Urinary bladder (tissue), 4 donors: ENCODE measurements around the gene VPS11. TPM values are rescaled to one million over a fixed set of nuclear protein-coding genes. Genes with fewer than 3 reads are reported as not detected.
"Not testable (repeated sequence)": the region's sequence is repeated elsewhere in the genome, so short reads cannot be mapped to it uniquely, and the experiment has no call there.

ENCODE experiments used
- DNase-seq: peaks from one replicate; pipeline ENCODE4 v3.0.0-alpha.2; 2015; ENCODE audit errors: extremely low spot score
- H3K27ac ChIP-seq: one replicate; pipeline ENCODE4 v1.5.1; 2013; ENCODE audit warnings: low read depth, mild to moderate bottlenecking, moderate library complexity
- H3K36me3 ChIP-seq: one replicate; pipeline ENCODE4 v1.6.1; 2013; ENCODE audit warnings: mild to moderate bottlenecking, moderate library complexity; ENCODE audit not compliant: insufficient read depth
- H3K4me1 ChIP-seq: one replicate; pipeline ENCODE4 v1.6.1; 2013; ENCODE audit warnings: mild to moderate bottlenecking, moderate library complexity; ENCODE audit not compliant: insufficient read depth
- H3K4me3 ChIP-seq: one replicate; pipeline ENCODE4 v1.5.1; 2013; ENCODE audit warnings: low read depth, low read length
- WGBS: extraction: QIAGEN DNeasy Blood & Tissue Kit; methylation state at CpG from one replicate; pipeline ENCODE4 v1.1.7; 2013; 5-methylcytosine and 5-hydroxymethylcytosine counted together
- polyA plus RNA-seq: library from polyadenylated mRNA; stranded (reverse); fragments of 200-250 nt; gene quantifications from one replicate; pipeline ENCODE4 v1.2.3, GENCODE V29; 2013
- total RNA-seq: library from RNA; depleted of rRNA; stranded (reverse); fragments of >200 nt; gene quantifications from one replicate; pipeline ENCODE4 v1.2.3, GENCODE V29; 2014
- donor health status: healthy with polysubstance abuse.
- donor health status: healthy.

Gene VPS11
- total and polyA plus RNA-seq, 2 donors = 20.2 to 41.9 TPM

DNA sequence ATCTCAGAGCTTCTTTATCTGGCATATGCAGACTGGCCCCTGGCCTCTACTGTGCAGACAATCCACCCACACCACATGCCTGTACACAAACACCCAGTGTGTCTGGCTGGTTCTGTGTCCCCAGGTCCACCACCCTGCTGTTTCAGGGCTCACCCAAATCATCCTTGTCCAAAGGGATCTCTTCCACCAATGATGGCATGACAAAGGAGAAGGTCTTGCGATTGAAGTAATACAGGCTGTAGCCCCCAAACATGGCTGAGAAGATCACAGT is 38.6 kb upstream of the VPS11 start:
- H3K4me3 ChIP-seq = no peak overlapping the region
- H3K27ac ChIP-seq = no peak overlapping the region
- WGBS = 93% methylated on average over 1 of the region's 1 CpG
- no peak for DNase-seq
- H3K36me3 ChIP-seq = no peaks in the 10 kb centered on the region
- H3K4me1 ChIP-seq = no peaks in the 10 kb centered on the region

DNA sequence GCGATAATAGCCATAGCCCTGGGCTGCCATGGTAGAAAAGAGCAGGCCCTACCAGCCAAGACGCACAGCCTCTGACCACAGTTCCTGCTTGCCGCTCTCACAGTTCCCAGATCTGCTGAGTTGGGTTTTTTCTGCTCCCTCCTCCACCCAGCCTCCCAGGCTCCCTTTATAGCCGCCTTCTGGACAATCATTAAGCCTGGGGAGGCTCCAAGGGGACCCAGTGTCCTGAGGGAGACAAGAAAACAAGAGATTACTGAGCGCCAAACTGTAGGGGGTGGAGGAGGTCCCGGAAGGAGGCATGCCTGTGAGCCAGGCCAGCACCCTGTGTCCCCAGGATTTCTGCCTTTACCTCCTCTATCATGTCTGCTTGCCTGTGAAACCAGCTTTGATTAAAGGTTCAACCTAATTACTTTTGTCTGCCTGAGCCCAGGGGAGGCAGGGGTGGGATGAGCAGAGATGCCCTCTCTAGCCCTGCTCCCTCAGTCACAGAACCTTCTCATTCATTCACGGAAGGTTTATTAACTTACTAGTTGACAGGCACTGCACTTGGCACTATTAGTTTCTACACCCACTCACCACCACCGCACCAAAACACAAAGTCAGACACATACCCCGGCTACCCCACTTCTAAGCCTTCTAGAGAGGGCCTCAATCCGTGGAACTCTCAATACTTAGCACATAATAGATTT is 38.1 kb upstream of the VPS11 start:
- no peak for DNase-seq
- Histone ChIP-seq H3K27ac (no peak overlapping the region), H3K36me3 (no peaks in the 10 kb centered on the region), H3K4me1 (no peaks in the 10 kb centered on the region), H3K4me3 (peak overlapping the region; percentile 62)
- WGBS = 71% methylated on average over 10 of the region's 10 CpGs

DNA sequence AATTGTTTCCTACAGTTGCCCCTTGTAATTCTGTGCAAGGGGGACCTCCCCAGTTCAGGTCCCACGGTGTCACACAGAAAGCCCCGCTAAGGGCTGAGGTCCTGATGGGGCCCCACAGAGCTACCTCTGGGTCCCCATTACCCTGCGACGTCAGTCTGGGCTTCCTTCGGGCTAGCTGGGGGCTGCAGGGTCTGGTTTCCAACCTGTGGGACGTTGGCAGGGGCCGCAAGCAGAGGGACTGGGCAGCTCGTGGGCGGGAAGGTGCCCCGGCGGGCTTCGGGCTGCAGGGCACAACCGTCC is 37.6 kb upstream of the VPS11 start:
- 7% methylated on average over 13 of the region's 13 CpGs for WGBS
- no peak for DNase-seq
- Histone ChIP-seq H3K4me1 (no peaks in the 10 kb centered on the region), H3K4me3 (peak overlapping the region; percentile 62), H3K27ac (no peak overlapping the region), H3K36me3 (no peaks in the 10 kb centered on the region)

DNA sequence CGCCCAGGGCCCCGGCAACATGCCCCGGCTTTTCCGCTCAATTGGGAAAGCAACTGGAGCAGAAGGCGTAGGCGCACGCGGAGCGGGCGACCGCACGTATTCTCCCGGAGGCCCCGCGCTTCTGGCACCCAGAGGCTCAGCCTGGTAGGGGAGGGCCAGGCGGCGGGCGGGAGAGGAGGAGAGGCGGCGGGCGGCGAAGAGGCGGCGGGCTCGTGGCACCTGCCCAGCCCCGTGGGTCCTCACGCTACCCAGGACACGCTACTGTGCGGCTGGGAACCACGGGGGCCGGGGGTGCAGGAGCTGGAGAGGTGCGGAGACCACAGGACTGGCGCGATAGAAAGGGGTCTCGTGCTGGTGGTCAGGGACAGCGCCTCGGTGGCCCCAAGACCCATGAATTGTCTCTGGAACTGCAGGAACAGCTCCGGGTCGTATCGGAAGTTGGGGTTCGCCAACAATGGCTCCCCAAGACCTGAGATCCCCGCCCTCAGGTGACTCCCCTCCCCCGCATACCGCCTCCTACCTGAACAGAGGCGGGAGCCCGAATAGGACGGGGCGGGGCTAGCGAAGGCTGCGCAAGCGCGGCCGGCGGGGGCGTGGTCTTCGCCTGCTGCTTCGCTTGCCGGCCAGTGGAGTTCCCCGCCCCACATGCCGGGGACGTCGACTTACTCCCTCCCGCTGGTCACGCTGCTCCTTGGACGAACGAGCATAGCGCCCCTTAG is 37.1 kb upstream of the VPS11 start, which contains the start of gene SLC37A4:
TSS of gene SLC37A4 (minus strand) at position 549 of the 719 bp plus-strand sequence.
- peak; percentile 90 for DNase-seq
- H3K4me3 ChIP-seq = peak within 1 kb of the TSS; percentile 62
- H3K36me3 ChIP-seq = no peaks in the 10 kb centered on the region
- H3K27ac ChIP-seq = peak within 1 kb of the TSS; percentile 12
- WGBS = under 1% methylated on average over 67 of the region's 67 CpGs
- no peaks in the 10 kb centered on the region for H3K4me1 ChIP-seq

DNA sequence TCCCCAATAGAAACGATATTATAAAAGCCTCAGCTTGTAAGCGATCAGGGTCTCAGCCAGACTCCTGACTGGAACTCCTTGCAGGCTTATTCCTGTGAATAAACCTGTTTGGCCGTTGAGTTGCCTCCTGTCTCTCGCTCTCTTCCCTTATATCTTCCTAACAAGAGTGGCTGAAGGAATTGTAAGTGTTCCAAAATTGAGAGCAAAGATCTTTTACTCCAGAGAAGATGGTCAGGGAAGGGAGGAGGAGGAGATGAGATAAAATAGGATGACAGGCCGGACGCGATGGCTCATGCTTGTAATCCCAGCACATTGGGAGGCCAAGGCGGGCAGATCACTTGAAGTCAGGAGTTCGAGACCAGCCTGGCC is 35.7 kb upstream of the VPS11 start:
- 80% methylated on average over 9 of the region's 9 CpGs for WGBS
- no peaks in the 10 kb centered on the region for H3K36me3 ChIP-seq
- no peaks in the 10 kb centered on the region for H3K4me1 ChIP-seq
- DNase-seq = no peak
- H3K4me3 ChIP-seq = no peak overlapping the region
- H3K27ac ChIP-seq = no peak overlapping the region

DNA sequence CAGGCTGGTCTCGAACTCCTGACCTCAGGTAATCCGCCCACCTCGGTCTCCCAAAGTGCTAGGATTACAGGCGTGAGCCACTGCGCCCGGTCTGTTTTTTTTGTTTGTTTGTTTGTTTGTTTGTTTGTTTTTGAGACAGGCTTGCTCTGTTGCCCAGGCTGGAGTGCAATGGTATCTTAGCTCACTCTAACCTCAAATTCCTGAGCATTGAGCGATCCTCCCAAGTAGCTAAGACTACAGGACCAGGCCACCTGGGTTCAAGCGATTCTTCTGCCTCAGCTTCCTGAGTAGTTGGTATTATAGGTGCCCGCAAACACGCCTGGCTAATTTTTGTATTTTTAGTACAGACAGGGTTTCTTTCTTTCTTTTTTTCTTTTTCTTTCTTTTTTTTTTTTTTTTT is 34.2 kb upstream of the VPS11 start:
- not testable (repeated sequence) for DNase-seq, H3K4me1 ChIP-seq
- 80% methylated on average over 10 of the region's 10 CpGs for WGBS

DNA sequence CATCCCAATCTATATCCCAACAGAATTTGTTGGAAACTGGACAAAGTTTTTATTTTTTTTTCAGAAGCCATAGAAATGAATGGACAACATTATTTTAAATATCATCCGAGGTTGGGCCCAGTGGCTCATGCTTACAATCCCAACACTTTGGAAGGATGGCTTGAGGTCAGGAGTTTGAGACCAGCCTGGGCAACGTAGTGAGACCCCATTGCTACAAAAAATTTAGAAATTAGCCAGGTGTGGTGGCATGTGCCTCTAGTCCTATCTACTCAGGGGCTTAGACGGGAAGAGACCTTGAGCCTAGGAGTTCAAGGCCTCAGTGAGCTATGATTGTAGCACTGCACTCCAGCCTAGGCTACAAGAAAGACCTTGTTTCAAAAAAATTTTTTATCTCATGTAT is 32.8 kb upstream of the VPS11 start:
- no peak overlapping the region for H3K4me3 ChIP-seq
- no peaks in the 10 kb centered on the region for H3K4me1 ChIP-seq
- 84% methylated on average over 3 of the region's 3 CpGs for WGBS
- no peak overlapping the region for H3K27ac ChIP-seq
- DNase-seq = no peak
- no peaks in the 10 kb centered on the region for H3K36me3 ChIP-seq

More for the DNA sequence above, 34.2 kb upstream of the VPS11 start:
- not testable (repeated sequence) for H3K36me3 ChIP-seq, H3K4me3 ChIP-seq, H3K27ac ChIP-seq

DNA sequence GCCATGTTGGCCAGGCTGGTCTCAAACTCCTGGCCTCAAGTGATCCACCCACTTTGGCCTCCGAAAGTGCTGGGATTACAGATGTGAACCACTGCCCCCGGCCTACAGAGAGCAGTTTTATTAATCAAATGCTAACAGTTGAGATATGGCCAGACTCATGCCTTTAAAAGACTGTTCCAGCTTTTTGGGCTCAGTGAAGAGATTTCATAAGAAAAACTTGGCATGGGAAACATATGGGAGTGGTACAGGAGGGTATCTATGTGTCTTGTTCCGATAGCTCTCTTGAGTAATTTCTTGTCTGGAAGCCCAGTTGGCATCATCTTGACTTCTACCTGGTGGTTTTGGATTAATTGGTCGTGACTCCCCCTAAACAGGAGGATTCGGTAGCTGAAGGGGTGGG is 28.7 kb upstream of the VPS11 start:
- 77% methylated on average over 5 of the region's 5 CpGs for WGBS
- no peaks in the 10 kb centered on the region for H3K36me3 ChIP-seq
- DNase-seq = no peak

DNA sequence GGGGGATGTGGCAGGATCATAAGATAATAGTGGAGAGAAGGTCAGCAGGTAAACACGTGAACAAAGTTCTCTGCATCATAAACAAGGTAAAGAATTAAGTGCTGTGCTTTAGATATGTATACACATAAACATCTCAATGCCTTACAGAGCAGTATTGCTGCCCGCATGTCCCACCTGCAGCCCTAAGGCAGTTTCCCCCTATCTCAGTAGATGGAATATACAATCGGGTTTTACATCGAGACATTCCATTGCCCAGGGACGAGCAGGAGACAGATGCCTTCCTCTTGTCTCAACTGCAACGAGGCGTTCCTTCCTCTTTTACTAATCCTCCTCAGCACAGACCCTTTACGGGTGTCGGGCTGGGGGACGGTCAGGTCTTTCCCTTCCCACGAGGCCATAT is 28.1 kb upstream of the VPS11 start:
- 20% methylated on average over 11 of the region's 11 CpGs for WGBS
- H3K4me3 ChIP-seq, H3K27ac ChIP-seq, H3K36me3 ChIP-seq, DNase-seq, H3K4me1 ChIP-seq: not testable (repeated sequence)

More for the DNA sequence above, 28.7 kb upstream of the VPS11 start:
- H3K27ac ChIP-seq = no peak overlapping the region
- no peaks in the 10 kb centered on the region for H3K4me1 ChIP-seq
- no peak overlapping the region for H3K4me3 ChIP-seq

DNA sequence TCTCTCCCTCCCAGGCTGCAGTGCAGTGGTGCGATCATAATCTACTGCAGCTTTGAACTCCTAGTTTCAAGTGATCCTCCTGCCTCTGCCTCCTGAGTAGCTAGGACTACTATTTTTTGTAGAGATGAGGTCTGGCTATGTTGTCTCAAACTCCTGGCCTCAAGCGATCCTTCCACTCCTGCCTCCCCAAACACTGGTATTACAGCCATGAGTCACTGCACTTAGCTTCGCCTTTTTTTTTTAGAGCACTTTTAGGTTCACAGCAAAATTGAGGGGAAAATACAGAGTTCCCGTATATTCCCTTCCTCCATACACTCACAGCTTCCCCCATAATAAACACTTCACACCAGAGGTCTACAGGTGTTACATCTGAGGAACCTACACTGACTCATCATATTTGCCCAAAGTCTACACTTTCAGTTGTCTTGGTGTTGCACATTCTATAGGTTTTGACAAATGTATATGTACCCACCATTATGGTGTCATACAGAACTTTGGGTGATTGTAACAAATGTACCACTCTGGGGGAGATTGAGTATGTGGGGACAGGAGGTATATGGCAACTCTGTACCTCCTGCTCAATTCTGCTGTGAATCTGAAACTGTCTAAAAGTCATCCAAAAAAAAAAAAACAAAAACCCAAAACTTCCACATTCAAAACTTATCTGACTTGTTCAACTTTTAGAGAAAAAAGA is 25.6 kb upstream of the VPS11 start:
- 86% methylated on average over 4 of the region's 4 CpGs for WGBS
- Histone ChIP-seq H3K27ac (no peak overlapping the region), H3K36me3 (peaks cover 2% of the 10 kb centered on the region), H3K4me3 (no peak overlapping the region), H3K4me1 (no peaks in the 10 kb centered on the region)
- no peak for DNase-seq

DNA sequence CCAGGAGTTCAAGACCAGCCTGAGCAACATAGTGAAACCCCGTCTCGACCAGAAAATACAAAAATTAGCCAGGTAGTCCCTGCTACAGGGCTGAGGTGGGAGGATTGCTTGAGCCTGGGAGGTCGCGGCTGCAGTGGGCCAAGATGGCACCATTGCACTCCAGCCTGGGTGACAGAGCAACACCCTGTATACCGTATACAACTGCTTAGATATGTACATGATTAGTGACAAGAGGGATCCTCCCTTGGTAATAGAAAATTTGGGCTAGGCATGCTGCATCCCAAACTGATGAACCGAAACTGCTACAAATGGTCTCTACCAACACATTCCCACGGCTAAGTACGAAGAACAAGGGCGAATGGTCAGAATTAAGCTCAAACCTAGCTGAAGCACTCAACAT is 24.7 kb upstream of the VPS11 start:
- H3K27ac ChIP-seq = no peak overlapping the region
- no peaks in the 10 kb centered on the region for H3K4me1 ChIP-seq
- 92% methylated on average over 9 of the region's 9 CpGs for WGBS
- H3K36me3 ChIP-seq = peaks cover 2% of the 10 kb centered on the region
- H3K4me3 ChIP-seq = no peak overlapping the region
- DNase-seq = no peak

DNA sequence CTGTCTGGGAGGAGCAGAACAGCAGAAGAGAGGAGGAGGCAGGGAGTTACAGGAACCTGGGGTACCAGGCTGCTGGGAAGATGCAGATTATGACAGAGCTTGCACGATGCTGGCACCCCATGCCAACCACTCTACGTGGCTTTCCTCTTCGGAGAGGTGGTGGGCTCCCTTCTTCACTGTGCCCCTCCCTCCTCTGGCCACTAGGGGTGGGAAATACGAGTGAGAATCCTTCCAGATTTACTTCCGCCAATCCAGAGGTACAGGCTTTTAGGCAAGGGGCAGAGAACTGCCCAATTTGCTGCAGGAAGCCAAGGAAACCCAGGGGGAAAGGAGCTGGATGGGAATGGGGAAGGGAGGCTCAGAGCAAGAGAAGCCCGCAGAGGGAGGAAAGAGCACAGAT is 22.9 kb upstream of the VPS11 start:
- Histone ChIP-seq H3K36me3 (peaks cover 7% of the 10 kb centered on the region), H3K4me3 (no peak overlapping the region), H3K4me1 (no peaks in the 10 kb centered on the region), H3K27ac (no peak overlapping the region)
- no peak for DNase-seq
- WGBS = 68% methylated on average over 6 of the region's 6 CpGs

DNA sequence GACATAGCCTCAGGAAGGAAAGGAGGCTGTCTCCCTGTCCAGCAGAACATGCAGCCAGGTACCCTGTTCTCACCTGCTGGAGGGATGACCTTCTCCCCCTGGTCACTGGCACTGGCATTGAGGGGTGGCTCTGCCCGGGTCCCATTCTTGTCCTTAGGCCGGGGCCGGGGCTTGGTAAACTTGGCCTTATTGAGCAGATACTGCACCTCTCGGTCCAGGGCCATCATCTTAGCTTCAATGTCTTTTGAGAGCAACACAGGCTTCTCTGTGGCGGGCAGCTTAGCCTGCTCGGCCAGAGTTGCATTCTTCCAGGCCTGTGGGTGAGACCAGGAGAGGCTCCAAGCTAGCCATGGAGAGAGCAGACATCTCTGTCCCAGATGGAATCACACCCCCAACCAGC is 21.1 kb upstream of the VPS11 start:
- 95% methylated on average over 6 of the region's 6 CpGs for WGBS
- Histone ChIP-seq H3K4me3 (no peak overlapping the region), H3K27ac (no peak overlapping the region), H3K4me1 (no peaks in the 10 kb centered on the region), H3K36me3 (peaks cover 7% of the 10 kb centered on the region)
- no peak for DNase-seq

DNA sequence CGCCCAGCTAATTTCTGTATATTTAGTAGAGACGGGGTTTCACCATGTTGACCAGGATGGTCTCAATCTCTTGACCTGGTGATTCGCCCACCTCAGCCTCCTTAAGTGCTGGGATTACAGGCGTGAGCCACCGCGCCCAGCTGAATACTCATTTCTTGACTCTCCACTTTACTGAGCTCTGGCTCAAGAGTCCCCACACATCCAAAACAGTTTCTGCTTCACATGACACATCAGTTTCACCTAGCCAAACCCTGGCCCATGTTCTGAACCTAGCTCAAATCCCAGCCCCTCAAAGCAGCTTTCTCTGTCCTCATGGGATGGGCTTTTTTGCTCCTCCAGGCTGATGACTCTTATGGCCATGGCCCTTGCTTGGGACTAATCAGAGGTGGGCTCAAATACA is 20.4 kb upstream of the VPS11 start:
- Histone ChIP-seq H3K4me3 (no peak overlapping the region), H3K36me3 (peaks cover 7% of the 10 kb centered on the region), H3K27ac (no peak overlapping the region), H3K4me1 (no peaks in the 10 kb centered on the region)
- no peak for DNase-seq
- WGBS = 94% methylated on average over 6 of the region's 6 CpGs
